GM03348 (cell line): ENCODE data around the gene MACO1.
A peak's percentile ranks its signal among the peaks of the same experiment; 100 is the strongest.
"Not testable (repeated sequence)": the region's sequence is repeated elsewhere in the genome, so short reads cannot be mapped to it uniquely, and the experiment has no call there.

Experiments used
- DNase-seq: peaks from one replicate; pipeline ENCODE4 v3.0.0; 2012; ENCODE audit warnings: low spot score

The MACO1 gene

DNA sequence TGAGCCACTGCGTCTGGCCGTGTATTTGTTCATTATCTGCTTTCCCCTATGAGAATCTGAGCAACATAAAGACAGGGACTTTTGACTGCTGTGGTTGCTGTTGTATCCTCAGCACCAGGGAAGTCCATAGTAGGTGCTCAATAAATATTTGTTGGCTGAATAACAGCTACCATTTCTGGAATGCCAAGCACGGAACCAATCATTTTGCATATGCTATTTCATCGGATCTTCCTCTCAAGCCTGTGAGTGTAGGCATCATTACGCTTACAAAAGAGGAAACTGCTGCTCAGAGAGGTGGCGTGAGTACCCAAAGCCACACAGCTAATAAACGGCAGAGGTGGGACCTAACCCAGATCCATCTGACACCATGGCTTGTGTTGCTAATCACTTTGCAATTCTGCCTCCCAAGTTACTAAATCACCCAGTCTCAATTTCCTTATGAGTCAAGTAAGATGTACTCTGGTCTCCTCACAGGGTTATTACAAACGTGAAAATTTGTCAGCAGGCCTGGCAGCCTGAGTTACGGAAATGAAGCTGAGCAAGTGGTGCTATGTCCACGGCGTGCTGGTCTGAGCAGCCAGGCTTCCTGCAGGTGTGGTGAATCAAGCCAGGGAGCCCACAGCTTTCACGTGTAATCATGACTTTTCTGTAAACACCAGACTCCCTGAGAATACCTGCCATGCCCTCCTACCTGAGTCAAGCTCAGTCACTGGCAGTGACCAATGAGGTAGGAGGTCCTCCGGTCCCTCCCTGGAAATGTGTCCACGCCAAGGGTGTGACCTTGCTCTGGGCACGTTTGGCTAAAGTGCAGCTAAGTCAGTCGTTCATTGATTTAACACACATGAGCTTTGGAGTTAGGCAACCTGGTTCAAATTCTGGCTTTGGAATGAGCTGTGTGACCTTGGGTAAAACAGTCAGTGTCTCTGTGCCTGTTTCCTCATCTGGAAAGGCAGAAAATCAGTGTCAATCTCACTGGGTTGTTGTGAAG is 5.3 kb upstream of the MACO1 start:
- peak; percentile 10 for DNase-seq

DNA sequence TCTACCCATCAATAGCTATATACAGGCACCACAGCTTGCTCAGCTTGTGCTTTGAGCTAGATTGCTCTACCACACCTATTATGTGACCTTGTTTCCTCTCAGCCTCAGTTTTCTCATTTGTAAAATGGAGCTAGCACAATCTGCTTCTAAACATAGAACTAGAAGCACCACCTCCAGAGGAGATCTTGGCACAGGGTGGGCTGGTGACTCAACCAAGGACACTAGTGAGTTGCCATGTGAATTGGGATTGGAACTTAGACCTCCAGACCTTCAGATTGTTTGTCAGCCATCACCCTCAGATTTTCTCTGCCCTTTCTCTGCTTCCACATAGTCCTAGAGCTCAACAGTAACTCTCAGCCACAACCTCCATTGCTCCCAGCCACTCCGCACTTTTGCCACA is 3.0 kb upstream of the MACO1 start:
- no peak for DNase-seq

- no peak for DNase-seq
These were observed 2.1 kb upstream of the MACO1 start for GRCh38 chr1:25428475-25429166.

- peak; percentile 69 for DNase-seq
These were observed 527 bp downstream of the MACO1 start for GRCh38 chr1:25430967-25431881.

DNA sequence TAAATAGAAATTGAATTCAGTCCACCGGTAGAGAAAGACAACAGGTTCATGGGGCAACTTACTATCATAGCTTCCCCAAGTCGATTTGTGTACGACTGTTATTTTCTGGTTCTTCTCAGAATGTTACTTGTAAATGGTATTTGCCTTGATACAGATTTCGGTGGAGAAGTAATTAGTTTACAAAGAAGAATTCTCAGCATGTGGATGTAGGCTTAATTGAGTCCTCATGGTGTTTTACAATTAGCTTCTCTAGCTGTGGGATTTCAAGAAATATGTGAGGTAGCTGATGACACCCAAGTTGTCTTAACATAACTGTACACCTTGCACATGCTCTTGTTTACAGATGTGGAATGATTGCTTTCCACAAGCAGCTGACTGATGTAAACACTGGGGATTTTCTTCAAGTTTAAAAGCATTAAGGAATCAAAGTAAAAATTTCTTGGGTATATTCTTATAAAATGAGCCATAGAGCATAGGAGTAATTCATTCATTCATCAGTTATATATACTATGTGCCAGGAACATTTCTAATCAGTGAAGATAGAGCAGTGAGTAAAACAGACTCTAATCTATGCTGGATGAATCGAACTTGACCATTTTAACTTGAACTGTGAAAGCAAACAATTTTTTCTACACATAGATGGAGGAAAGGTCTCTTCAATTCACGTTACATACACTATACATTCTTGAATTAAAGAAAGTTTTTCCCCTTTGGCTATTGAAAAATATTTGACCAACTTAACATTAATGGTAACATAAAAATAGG is 1.4 kb downstream of the MACO1 start:
- DNase-seq = no peak

GRCh38 chr1:25432749-25433388 is 2.2 kb downstream of the MACO1 start:
- DNase-seq = no peak

DNA sequence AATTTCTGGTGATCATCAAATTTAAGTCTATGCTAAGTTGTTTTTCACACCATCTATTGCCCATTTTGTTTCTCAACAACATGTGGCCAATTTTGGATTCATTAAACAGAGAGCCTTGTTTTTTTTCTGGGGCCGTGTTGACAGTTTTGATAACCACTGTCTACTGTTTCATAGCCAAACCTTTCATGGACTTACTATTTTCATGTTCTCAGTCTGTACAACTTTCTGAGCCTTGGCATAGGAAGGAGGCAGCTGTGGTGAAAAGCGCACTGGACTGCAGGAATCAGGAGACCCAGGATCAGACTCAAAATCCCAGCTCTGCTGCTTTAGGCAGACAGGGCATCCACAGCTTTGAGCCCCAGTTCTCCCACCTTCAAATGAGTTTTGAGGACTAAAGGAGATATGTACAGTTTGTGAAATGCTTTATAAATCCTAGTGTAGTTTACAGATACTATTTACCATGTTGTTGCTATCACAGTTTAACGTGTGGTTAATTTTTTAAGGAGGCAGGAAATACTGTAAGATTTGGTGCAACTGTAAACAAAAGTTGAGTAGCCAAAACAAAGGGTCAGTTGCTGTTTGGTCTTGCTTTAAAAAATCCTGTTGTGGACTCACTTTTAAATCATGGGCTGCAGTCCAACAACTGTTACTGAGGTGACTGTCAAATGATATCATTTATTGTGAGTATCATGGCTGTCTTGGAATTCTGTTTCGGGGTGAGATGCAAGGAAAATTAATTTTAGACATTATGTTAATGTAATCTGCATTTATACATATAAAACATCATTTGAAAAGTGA is 2.9 kb downstream of the MACO1 start:
- no peak for DNase-seq

- DNase-seq = no peak
These were observed 4.9 kb downstream of the MACO1 start for GRCh38 chr1:25435397-25436108.

DNA sequence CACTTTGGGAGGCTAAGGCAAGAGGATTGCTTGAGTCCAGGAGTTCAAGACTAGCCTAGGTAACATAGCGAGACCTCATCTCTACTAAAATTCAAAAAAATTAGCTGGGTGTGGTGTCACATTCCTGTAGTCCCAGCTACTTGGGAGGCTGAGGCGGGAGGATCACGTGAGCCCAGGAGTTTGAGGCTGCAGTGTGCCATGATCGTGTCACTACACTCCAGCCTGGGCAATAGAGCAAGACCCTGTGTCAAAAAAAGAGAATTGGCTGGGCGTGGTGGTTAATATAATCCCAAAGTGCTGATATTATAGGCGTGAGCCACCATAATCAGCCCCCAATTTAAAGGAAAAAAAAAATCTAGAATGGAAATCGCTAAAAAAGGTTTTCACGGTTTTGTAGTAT is 7.0 kb downstream of the MACO1 start:
- DNase-seq = no peak

- DNase-seq = no peak
These were observed 8.6 kb downstream of the MACO1 start for GRCh38 chr1:25439287-25439686.

DNA sequence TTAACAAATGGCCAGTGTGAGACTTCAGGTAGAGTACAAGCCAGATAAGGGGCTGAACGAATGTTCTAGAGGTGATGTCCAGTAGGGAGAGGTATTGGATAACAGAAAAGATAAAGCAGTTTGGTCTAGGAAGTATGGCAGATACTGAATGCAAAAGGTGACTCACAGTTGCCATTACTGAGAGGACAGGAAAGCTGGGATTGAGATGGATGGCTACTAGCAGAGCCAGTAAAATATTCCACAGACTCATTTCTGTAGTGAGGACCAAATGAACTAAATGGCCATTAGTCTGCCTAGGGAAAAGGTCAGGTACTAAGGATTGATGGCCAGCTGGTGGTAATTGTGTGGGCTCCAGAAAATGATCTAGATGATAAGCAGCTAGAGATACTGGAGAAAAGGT is 11.5 kb downstream of the MACO1 start:
- no peak for DNase-seq

GRCh38 chr1:25443030-25443699 is 12.5 kb downstream of the MACO1 start:
- DNase-seq = no peak

GRCh38 chr1:25444604-25445003 is 13.9 kb downstream of the MACO1 start:
- DNase-seq = not testable (repeated sequence)

DNA sequence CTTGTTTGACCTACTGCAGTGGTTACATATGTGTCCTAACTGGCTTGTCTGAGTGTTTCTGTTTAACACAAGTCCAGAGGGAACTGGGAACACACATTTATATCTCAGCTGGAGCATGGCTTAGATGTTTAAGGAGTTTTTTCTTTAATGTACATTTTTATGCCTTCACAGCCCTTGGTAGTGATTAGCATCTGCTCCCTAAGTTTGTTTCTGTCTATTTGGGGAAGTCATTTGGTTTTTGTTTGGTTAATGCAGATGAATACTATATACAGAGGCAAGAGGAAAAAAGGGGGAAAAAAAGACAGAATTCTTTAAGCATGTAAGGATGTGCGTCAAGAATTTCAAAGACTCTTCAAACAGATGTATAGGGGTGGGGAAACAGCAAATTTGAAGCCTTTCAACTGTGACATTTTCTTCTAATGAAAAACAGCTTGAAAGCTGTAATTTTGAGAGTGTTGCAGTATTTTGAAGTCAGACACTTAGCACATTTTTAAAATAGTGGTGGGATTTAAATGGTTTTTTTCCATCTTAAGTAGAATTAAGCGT is 15.4 kb downstream of the MACO1 start:
- no peak for DNase-seq

- no peak for DNase-seq
These were observed 16.9 kb downstream of the MACO1 start for GRCh38 chr1:25447547-25447946.

- no peak for DNase-seq
These were observed 20.2 kb downstream of the MACO1 start for GRCh38 chr1:25450891-25451290.

DNA sequence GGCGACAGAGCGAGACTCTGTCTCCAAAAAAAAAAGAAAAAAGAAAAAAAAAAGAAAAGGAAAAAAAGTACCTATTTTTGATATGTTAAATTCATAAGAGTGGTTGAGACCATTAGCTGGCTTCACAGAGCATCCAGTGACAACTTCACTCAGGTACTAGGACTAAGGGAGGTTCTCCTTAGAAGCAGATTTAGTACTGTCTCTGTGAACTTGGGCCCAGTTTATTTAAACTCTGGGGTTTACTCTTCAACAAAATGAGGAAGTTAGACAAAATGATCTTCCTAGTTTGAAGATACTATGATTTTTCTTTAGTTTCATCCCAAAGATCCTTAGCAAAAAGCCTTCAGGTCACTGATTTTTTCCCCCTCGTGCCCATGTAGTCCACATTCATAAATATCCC is 21.2 kb downstream of the MACO1 start:
- no peak for DNase-seq

- DNase-seq = no peak
These were observed 25.8 kb downstream of the MACO1 start for GRCh38 chr1:25456502-25456901.
